Measurements from ENCODE around the gene LIPC. TPM values are rescaled to one million over a fixed set of nuclear protein-coding genes. Genes with fewer than 3 reads are reported as not detected.

The LIPC gene
- total and polyA plus RNA-seq, 10 of the 15 experiments (the other 5 are each of a cell fraction or from before 2014, with no cell fraction given): 0.06 to 0.31 (median 0.16) TPM; not detected in 1

DNA sequence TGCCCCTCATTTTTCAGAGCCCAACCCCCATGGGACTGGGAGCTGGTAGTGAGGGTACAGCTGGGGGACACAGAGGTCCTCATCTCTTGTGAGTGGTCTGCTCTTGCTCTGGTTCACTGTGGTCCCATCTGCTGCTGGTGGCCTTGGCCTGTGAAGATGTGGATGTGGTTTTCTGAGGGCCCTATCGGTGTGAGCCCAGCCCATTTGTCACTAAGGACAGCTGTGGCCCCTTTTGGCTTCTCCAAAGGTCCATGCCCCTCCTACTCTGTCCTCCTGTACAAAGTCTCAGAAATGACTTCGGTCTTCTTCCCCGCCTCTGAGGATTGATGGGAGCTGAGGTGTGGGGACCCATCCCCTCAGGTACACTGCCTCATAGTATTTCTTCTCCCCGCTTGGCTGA, 21.0 kb downstream of the LIPC start (continued):
- TF ChIP-seq, protein P1, sequence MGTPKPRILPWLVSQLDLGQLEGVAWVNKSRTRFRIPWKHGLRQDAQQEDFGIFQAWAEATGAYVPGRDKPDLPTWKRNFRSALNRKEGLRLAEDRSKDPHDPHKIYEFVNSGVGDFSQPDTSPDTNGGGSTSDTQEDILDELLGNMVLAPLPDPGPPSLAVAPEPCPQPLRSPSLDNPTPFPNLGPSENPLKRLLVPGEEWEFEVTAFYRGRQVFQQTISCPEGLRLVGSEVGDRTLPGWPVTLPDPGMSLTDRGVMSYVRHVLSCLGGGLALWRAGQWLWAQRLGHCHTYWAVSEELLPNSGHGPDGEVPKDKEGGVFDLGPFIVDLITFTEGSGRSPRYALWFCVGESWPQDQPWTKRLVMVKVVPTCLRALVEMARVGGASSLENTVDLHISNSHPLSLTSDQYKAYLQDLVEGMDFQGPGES (IDR thresholded peaks at IDR 0.05): no peak
- no peak for TF ChIP-seq NFIC (IDR thresholded peaks at IDR 0.05; ENCODE audit: low read depth, low read length)

DNA sequence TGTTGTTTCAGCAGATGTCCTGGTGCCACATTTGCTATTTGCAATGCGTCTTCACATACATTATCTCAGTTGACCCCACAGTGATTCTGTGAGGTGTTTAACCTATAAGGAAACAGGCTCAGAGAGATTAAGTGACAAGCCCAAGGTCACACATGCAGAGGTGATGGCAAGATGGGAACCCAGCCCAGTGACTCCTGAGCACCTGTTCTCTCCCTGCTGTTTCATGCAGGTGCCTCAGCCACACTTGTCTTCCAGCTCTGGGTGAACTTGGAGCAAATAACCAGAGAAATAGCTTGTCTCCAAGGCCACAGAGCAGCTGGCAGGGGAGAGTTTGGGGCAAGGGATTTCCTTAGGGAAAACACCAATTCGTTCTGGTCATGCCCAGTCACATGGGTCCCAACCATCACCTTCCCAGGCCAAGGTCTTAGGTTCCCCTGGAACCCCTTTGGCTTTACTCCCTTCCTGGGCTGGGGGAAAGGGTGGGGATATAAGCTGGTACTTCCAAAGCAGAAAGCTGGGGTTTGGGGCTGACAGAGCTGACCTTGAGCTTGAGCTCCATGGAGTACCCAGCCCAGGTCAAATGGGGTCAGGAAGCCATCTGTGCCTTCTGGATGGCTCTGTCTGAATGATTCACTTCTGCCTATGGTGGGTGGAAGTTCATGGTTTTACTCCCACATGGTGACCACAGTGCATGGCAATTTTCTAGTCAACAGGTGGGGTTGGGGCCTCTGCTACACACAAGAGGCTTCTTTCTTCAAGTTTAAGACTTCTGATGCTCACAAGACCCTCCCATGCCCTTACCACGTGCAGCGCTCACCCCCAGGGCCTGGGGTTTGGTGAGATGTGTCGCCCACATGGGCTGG, 22.4 kb downstream of the LIPC start:
- ATAC-seq: peak; percentile 42
- POLR2A ChIA-PET: no interaction called here
- no peak for TF ChIP-seq POLR2A (IDR thresholded peaks at IDR 0.05; ENCODE audit: low read depth, low read length)
- TF ChIP-seq CHD2 (IDR thresholded peaks at IDR 0.05; ENCODE audit: borderline replicate concordance, low read depth, low read length): no peak
- TF ChIP-seq LARP7 (IDR thresholded peaks at IDR 0.05): no peak
- TF ChIP-seq POLR2AphosphoS5 (IDR thresholded peaks at IDR 0.05; ENCODE audit: low read length): no peak
- TF ChIP-seq SRF (IDR thresholded peaks at IDR 0.05; ENCODE audit: low read depth in 2 of 2, low read length in 2 of 2): no peak
- no peak for TF ChIP-seq SIN3A (IDR thresholded peaks at IDR 0.05; ENCODE audit: low read depth, low read length)
- no peak for TF ChIP-seq PAX8 (IDR thresholded peaks at IDR 0.05)
- TF ChIP-seq, protein P2, sequence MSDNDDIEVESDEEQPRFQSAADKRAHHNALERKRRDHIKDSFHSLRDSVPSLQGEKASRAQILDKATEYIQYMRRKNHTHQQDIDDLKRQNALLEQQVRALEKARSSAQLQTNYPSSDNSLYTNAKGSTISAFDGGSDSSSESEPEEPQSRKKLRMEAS (IDR thresholded peaks at IDR 0.05; ENCODE audit: low read depth, low read length): no peak
- no peak for TF ChIP-seq ZNF274 (IDR thresholded peaks at IDR 0.05; ENCODE audit: insufficient read depth, insufficient read length)
- TF ChIP-seq SPI1 (IDR thresholded peaks at IDR 0.05; ENCODE audit: borderline replicate concordance, insufficient read depth, low read depth, low read length): no peak
- no peak for TF ChIP-seq RAD51 (IDR thresholded peaks at IDR 0.05)
- TF ChIP-seq JUNB (IDR thresholded peaks at IDR 0.05): peak; percentile 71; the same call in 1 of the 2 replicates
- TF ChIP-seq NR2F1 (conservative IDR thresholded peaks at IDR 0.05): peak; percentile 94
- TF ChIP-seq GATAD2B (conservative IDR thresholded peaks at IDR 0.05; ENCODE audit: low read depth): 0 out of 2 replicates have a peak, but pooled peaks have one; percentile 67
- no peak for TF ChIP-seq NR2C2 (IDR thresholded peaks at IDR 0.05; ENCODE audit: borderline replicate concordance, control insufficient read depth, insufficient read length, low read depth)
- peak; percentile 78; the same call in 1 of the 2 replicates for TF ChIP-seq NFIC (IDR thresholded peaks at IDR 0.05; ENCODE audit: low read depth, low read length)
- TF ChIP-seq, protein P3, sequence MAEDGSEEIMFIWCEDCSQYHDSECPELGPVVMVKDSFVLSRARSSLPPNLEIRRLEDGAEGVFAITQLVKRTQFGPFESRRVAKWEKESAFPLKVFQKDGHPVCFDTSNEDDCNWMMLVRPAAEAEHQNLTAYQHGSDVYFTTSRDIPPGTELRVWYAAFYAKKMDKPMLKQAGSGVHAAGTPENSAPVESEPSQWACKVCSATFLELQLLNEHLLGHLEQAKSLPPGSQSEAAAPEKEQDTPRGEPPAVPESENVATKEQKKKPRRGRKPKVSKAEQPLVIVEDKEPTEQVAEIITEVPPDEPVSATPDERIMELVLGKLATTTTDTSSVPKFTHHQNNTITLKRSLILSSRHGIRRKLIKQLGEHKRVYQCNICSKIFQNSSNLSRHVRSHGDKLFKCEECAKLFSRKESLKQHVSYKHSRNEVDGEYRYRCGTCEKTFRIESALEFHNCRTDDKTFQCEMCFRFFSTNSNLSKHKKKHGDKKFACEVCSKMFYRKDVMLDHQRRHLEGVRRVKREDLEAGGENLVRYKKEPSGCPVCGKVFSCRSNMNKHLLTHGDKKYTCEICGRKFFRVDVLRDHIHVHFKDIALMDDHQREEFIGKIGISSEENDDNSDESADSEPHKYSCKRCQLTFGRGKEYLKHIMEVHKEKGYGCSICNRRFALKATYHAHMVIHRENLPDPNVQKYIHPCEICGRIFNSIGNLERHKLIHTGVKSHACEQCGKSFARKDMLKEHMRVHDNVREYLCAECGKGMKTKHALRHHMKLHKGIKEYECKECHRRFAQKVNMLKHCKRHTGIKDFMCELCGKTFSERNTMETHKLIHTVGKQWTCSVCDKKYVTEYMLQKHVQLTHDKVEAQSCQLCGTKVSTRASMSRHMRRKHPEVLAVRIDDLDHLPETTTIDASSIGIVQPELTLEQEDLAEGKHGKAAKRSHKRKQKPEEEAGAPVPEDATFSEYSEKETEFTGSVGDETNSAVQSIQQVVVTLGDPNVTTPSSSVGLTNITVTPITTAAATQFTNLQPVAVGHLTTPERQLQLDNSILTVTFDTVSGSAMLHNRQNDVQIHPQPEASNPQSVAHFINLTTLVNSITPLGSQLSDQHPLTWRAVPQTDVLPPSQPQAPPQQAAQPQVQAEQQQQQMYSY (CRISPR knock-in tag; IDR thresholded peaks at IDR 0.05): no peak

More for the DNA sequence above, 22.4 kb downstream of the LIPC start:
- H3K9me3 ChIP-seq (replicated peaks; ENCODE audit: control insufficient read depth, insufficient read depth, low read length): no peaks in the 10 kb centered on the region
- no peak for DNase-seq (ENCODE audit: low read depth, low spot score)
- H3K27ac ChIP-seq (ENCODE audit: control insufficient read depth, insufficient read depth): no peak overlapping the region; the same call in 1 of the 2 replicates
- ChIA-PET RAD21 (ENCODE audit: unreplicated experiment) (interaction anchor here (0.9 to 1.6 kb wide), 6 partner anchors 10 to 226 kb away, joined by 3 to 5 read pairs (median 4); no protein-coding TSS in a partner anchor), SMC1A (ENCODE audit: uncharacterized antibody, unreplicated experiment) (interaction anchor here (0.9 to 1.7 kb wide), 7 partner anchors 13 to 121 kb away, joined by 3 to 6 read pairs (median 4); no protein-coding TSS in a partner anchor), CTCF (interaction anchor here (0.6 to 1.4 kb wide), 2 partner anchors 20 to 268 kb away, joined by 3 to 4 read pairs; no protein-coding TSS in a partner anchor)
- no TSS peak for BruUV-seq (replicated peaks)
- H3K27me3 ChIP-seq (replicated peaks in 1 of 2; ENCODE audit: control insufficient read depth in 2 of 2, insufficient read depth in 2 of 2, low read length in 1 of 2): no peaks in the 10 kb centered on the region
- intact Hi-C loops (cut with micrococcal nuclease; ENCODE audit: unreplicated experiment): loop anchor here (10.0 kb wide), 1 partner anchor 291 kb away; the partner anchor contains the start of gene ADAM10
- H3K9ac ChIP-seq (ENCODE audit: control insufficient read depth, insufficient read depth, low read length): no peak overlapping the region
- no peak overlapping the region for H3K4me2 ChIP-seq (ENCODE audit: control insufficient read depth, insufficient read depth)
- in situ Hi-C loops (cut with MboI): no loop called here
- no peak for FAIRE-seq
- H2AFZ ChIP-seq (ENCODE audit: control insufficient read depth, low read depth, low read length): no peak overlapping the region
- no peaks in the 10 kb centered on the region for H3K79me2 ChIP-seq (ENCODE audit: control insufficient read depth, insufficient read depth, low read length)
- peaks cover 37% of the 10 kb centered on the region for H3K4me1 ChIP-seq (ENCODE audit: control insufficient read depth, insufficient read depth, low read length)
- H3K36me3 ChIP-seq (ENCODE audit: control insufficient read depth in 2 of 2, insufficient read depth in 2 of 2, low read length in 1 of 2): no peaks in the 10 kb centered on the region
- H3K4me3 ChIP-seq: no peak overlapping the region
- no peaks in the 10 kb centered on the region for H4K20me1 ChIP-seq (ENCODE audit: control insufficient read depth, insufficient read depth)
- 20% methylated on average over 5 of the region's 5 CpGs for WGBS (ENCODE audit: insufficient coverage, insufficient replicate concordance, low lambda C conversion rate, missing lambda C conversion rate)

Measured in GM12878 (cell line).